CD4-positive, alpha-beta T cell treated with Interleukin-4 for 4 hours (primary cell): ENCODE data around the gene KLHL9.
"Not testable (repeated sequence)": the region's sequence is repeated elsewhere in the genome, so short reads cannot be mapped to it uniquely, and the experiment has no call there.

Experiments
- DNase-seq: peaks from one replicate; pipeline ENCODE4 v3.0.0-alpha.2; 2020

KLHL9 gene, protein sequence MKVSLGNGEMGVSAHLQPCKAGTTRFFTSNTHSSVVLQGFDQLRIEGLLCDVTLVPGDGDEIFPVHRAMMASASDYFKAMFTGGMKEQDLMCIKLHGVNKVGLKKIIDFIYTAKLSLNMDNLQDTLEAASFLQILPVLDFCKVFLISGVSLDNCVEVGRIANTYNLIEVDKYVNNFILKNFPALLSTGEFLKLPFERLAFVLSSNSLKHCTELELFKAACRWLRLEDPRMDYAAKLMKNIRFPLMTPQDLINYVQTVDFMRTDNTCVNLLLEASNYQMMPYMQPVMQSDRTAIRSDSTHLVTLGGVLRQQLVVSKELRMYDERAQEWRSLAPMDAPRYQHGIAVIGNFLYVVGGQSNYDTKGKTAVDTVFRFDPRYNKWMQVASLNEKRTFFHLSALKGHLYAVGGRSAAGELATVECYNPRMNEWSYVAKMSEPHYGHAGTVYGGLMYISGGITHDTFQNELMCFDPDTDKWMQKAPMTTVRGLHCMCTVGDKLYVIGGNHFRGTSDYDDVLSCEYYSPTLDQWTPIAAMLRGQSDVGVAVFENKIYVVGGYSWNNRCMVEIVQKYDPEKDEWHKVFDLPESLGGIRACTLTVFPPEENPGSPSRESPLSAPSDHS

DNA sequence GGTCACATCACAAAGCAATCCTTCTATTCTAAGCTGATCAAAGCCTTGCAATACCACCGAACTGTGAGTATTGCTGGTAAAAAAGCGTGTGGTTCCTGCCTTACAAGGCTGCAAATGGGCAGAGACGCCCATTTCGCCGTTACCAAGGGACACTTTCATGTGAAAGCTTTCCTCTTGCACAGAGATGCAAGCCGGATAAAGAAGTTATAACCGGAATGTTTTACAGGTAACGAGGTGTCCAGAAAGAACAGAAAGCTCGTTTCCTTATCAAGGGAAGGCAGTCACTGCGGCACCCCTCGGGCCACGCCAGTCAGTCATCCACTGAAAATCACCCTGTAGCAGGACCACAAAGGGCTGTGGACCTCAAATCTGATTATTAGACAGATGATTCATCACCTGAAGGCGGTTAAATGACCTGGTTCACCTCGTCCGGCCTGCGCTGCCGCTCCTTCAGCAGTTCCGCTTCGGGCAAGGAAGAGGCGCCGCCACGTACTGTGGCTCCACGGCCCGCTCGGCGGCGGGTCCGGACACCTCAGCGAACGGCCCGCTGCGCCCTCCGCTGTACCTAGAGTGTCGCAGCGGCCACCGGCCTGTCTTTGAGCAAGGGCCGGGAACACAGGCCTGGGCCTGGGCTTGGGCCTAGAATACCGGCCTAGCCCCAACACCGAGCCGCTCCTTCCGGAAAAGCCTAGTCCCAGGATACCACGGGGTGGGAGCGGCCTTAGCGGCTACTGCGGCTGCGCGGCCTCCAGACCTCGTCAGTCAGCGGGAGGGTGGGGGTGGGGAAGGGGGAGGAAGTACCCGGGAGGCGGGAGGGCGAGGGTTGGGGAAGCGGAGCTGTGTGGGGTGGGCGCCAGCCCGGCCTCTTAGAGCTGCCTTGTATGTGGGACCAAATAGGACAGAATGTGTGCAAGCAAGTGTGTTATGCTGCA, at the start of gene KLHL9:
TSS of gene KLHL9 (minus strand) at position 704 of the 932 bp plus-strand sequence. CDS start at position 159, 545 bp downstream.
- DNase-seq, result peak; percentile 88

DNA sequence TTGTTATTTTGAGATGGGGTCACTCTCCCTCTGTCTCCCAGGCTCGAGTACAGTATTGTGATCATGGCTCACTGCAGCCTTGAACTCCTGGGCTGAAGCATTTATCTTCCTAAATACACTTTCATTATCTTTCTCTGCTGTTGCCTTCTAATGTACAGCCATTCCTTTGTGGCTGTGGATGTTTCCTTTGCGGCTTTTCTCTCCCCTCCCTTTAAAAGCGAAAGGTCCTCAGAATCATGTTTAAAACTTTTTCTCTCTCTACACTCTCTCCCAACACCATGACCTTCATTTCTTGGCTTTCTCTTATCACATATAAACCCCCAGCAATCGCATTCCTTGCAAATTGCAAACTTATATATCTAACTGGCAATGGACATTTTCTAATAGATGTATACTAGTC, 48.4 kb upstream of the KLHL9 start:
- no peak for DNase-seq

DNA sequence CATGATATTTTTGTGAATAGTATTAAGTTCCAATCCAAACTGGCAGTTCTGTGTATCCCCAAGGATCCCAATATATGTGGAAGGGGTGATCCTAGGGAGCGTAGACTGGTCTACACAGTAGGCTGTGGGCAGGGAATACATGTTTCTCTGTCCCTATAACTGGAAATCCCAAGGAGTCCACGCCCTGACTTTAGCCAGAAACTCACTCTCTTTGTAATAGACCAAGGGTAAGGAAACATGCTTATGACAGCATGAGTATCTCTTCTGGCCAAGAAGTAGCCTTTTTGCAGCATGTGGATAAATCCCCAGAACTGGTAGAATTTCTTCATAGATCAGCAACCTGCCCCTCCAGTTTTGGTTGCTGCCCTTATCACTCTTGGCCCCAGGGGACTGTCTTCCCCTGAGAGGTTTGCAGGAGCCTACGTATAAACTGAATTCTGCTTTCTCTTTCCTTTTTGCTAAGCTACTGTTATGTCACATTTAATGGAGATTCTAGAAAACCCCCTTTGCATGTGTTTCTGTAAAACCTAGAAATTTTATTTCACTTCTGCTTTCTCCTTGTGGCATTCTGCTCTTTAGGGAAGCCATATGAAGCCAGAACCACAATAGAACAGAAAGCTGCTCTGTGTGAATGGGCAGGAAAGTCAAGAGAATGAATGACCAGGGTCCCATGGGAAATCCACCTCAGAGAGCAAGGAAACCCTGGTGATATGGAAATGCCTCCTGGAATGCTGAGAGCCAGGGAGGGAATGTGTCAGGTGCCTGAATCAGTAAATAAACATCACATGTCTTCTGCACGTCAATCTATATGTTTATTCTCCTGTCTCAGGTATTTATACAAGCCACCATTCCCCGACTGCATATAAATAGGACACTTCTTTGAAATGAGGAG, 46.5 kb upstream of the KLHL9 start:
- peak; percentile 14 for DNase-seq

DNA sequence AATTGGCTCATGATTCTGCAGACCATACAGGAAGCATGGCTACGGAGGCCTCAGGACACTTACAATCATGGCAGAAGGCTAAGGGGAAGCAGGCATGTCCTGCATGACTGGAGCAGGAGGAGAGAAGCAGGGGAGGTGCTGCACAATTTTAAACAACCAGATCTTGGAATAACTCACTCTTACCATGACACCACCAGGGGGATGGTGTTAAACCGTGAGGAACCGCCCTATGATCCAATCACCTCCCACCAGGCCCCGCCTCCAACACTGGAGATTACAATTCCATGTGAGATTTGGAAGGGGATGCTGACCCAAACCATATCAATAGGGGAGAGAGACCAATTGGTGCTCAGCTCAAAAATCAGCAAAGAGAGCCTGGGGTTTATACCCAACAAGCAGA, 36.3 kb upstream of the KLHL9 start:
- DNase-seq, result not testable (repeated sequence)

DNA sequence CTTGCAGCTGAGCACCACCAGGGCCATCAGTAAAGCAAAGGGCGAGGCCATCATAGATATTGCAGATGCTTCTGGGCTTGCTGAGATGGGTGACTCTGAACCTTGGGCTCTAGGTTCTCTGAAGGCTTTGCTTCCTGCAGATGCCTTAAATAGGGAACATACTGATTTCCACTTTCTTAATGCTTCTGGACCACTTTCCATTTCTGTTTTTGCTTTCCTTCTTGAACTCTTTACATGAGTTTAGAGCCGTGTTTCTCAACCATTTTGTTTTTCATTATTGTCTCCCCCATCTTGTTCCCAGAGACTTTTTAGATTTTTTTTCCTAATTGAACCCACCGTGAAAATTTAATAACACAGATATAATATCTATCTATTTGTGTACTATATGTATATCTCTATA, 32.8 kb upstream of the KLHL9 start, which contains the start of gene IFNA13:
TSS of gene IFNA13 (minus strand) at position 101 of the 400 bp plus-strand sequence. CDS start at position 54, 47 bp downstream.
- no peak for DNase-seq

DNA sequence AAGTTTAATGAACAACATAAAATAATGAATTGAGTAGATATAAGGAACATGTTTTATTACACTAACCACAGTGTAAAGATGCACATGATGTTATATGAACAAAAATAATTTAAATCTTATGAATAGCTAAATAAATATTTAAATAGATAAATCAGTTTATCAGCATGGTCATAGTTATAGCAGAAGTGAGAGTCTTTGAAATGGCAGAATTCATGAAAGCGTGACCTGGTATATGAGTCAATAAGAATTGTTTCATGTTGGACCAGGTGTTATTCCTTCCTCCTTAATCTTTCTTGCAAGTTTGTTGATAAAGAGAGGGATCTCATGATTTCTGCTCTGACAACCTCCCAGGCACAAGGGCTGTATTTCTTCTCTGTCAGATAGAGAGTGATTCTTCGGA, 32.0 kb upstream of the KLHL9 start:
- DNase-seq, result not testable (repeated sequence)

DNA sequence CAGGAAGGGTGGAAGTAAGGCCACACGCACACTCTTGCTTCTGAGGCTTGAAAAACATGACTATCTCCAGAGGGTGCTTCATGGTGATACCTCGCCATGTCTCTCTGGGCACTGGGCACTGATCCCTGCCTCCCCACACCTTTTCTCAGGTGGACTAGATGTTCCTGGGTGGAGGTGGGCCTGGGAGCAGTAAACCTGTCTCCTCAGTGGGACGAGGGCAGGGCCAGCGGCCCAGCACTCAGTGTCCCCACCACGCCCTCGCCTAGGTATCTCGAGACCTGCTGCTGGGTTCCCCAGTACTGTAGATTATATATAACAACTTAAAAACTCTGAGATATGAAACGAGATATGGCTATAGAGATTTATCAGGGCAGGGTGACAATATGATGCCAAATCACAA, 27.1 kb upstream of the KLHL9 start:
- DNase-seq, result no peak

DNA sequence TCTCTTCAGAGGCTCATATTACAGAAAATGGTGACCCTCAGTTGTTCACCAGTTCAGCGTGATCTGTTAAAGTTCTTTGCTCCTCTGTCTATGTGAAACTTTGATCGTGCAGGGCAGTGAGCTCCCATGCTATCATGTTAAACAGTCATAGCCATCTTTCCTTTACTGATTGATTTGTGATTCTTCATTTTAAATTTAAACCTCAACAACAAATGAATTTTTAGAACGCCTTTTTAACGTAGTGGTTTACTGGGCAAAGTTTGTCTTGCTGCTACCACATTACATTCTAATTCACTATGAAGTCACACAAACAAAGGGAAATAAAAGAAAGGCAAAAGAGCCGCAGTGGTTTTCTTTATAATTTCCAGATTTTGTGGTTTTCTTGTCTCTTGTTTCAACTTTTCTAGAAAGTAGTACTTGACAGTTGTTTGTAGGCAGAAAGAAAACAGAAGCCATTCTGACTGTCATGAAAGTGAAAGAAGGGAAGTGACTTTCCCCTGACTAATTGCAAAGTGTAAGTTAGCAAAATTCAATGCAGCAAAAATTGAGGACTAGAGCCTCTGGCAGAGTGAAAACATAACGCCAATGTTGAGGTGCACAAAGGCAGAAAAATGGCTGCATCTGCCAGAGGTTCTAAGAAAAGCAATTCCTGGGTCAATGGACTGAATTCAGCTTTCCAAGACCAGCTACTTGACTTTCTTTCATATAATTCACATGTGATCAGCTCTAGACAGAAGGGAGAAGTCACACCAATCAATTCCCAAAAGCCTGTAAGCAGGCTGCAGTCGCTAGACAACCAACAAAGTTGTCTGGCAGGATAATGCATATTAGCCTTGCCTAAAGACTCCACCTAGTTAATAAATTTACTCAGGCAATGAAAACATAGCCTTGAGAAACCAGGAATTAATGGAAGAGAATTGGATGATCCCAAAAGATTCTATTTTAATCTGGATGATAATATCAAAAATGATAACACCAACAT, 22.6 kb upstream of the KLHL9 start:
- DNase-seq, result peak; percentile 39

DNA sequence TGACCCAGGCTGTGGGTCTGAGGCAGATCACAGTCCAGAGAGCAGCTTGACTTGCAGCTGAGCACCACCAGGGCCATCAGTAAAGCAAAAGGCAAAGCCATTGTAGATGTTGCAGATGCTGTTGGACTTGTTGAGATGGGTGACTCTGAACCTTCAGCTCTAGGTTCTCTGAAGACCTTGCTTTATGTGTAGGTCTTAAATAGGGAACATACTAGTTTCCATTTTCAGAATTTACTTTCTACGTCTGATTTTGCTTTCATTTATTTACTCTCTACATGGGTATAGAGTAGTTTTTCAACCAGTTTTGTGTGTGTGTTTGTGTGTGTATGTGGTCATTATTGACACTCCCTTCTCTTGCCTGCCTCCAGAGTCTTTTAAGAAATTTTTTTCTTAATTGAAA, 15.6 kb upstream of the KLHL9 start, which contains the start of gene IFNA6:
TSS of gene IFNA6 (minus strand) at position 101 of the 400 bp plus-strand sequence. CDS start at position 101, 0 bp downstream.
- DNase-seq, result no peak

DNA sequence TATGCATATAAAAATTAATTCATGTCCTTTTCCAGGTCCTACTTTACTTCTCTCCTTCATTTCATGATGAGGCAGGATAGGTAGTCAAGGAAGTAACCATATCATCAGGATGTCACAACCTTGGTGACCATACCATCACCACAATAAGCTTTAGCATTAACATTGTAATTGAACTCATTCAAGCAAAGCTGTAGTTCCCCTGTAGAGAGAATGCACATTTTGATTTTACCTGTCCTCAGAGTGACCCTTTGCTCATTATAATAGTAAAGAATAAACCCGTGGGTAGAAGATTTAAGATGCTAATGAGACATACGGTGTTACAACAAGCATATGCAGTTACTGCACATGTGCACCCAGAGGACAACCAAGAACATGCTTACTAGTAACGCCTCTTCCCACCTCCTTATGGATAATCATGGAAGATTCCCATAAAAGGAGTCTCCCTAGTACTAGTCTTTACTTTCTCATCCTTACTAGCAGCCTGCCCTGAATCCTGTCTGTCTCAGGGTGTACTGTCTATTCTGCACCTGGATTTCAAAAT, 13.3 kb upstream of the KLHL9 start:
- no peak for DNase-seq

DNA sequence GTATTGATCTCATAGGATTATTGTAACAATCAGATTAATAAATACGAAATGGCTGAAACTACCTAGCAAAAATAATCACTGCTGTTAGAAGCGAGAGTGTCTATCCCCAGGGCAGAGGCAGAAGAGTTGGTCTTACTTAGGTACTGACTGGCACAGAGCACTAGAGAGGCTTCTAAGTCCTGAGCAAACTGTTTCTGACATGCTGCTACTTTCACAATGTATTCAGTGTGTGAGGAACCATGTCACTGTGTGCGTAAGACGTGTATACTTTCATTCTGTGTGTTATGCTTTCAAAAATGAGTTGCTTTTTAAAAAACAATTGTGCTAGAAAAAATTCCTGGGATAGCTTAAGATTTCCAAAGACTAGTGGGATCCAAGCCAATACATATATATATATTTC, 5.5 kb upstream of the KLHL9 start:
- no peak for DNase-seq

DNA sequence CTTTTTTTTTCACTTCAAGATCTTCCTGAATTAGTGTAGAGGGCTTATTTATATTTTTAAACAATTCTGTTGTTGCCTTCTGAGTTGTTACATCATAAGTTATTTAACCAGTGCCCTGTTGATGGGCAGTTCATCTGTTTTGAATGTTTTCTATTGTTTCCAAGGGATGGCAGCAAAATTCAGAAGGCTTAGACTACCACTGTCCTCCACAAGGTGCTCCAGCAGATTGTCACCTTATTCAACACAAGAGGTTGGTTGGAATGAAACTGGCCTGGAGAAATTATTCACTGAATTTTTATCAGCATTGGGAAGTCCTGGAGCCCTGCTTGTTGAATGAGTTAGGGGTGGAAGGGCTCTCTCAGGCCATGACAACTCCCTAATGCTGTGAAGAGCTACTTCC, 1.3 kb upstream of the KLHL9 start:
- no peak for DNase-seq

DNA sequence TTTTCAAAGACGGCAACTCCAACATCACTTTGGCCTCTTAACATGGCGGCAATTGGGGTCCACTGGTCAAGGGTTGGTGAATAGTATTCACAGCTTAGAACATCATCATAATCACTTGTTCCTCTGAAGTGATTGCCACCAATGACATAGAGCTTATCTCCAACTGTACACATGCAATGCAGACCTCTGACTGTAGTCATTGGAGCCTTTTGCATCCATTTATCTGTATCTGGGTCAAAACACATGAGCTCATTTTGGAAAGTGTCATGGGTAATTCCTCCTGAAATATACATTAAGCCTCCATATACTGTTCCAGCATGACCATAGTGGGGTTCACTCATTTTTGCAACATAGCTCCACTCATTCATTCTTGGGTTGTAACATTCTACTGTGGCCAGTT, 2.0 kb downstream of the KLHL9 start:
- DNase-seq, result no peak

DNA sequence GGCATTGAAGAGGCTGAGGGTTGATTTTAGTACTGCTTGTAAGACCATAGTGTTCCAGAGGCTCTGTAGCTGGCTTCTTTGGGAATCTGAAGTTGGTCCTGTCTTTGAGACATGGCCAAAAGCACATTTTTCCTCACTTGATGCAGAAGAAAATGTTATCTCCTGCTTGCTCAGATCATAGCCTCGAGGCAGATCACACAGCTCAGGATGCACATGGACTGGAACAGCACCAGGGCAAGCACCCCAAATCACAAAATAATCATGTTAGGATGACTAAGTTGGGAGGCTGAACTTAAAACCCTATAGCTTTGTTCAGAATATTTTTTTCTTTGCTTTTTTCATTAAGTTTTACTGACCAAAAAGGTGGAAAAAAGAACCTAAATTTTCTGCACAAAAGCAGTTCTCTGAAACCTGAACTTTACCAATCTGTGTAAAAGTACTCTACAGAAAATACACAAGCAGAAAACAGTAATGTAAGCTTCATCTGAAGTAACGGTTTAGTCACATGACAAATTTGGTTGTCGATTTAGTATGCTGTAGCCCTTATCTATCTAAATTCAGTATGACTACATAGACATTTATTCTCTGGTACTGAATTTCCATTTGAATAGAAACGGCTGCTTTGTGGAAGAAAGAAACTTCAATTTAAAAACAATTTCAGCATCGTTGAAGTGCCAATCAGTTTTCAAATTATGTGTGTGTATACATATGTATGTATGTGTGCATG, 3.4 kb downstream of the KLHL9 start:
- DNase-seq, result no peak

DNA sequence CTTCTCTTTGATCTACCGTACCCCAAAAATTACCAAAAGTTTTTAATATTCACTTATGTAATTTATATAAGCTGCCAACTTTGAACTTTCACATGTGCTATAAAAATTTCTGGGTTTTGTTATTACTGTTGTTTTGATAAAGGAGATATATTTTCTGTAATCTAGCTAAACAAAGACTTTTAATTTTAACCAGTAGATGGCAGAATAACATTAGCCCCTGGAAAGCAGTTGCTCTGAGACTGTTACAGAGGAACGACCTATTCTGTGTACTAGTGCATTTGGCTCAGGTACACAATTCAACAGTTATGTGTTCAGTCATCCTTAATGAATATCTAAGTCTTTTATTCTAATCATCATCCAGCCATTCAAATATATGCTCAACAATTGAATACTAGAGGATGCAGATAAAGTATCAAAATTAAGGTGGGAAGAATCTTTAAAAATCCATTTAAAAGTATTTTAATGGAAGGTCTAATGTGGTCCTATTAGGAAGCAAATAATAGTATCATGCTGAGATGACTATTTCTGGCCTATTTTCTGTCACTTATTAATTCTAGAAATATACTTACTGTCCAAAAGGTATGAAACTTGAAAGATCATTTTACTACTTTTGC, 8.6 kb downstream of the KLHL9 start:
- peak; percentile 75 for DNase-seq

DNA sequence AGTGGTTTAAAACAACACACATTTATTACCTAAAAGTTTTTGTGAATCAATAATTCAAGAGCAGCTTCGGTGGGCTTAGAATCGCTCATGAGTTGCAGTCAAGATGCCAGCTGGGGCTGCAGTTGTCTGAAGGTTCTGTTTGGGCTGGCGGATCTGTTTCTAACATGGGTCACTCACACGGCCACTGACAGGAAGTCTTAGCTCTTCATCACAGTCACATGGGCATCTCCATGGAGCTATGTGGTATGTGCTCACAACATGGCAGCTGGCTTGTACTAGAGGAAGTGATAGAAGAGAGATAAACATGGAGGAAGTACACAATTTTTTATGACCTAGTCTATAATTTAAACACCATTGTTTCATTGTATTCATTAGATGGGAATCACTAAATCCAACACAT, 11.2 kb downstream of the KLHL9 start:
- no peak for DNase-seq

DNA sequence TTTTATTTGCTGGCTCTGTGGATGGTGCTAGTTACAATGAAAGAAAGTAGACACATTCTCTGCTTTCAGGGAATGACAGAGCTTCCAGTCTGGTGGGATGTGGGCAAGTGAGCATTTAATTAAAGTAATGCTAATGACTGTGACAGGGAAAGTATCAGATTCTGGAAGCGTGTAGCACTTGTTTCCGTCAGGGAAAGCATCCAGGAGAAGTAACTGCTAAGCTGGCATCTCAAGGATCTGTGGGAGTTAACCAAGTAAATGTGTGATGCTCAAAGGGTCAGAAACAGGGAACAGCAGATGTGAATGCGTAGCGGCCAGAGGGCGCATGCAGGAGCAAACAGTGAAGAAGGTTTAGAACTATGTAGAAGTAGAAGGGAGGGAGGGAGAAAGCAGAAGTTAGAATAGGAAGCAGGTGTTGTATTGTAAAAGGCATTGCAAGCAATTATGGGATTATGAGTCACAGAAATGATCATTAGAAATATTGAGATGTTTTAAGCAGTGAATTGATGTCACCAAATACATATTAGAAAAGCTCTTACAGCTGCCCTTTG, 12.2 kb downstream of the KLHL9 start:
- DNase-seq, result no peak

DNA sequence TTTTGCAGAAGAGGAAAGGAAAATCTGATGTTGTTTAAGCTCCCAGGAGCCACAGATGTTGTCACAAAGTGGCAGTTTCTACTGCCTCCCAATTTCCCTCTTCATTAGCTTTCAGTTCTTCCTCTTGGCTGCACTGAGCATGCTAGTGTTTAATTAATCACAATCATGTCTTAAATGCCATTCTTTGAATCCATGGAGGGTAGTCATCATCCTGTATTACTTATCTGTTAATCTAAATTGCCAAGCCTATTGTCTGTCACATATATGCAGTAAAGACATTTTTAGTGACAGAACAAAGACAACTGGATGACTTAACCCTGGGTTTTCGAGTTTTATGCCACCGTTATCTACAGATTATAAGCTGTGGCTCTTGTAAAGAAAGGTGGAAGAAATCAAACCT, 14.7 kb downstream of the KLHL9 start:
- no peak for DNase-seq
